Measurements from ENCODE around the gene SMC6. TPM values are rescaled to one million over a fixed set of nuclear protein-coding genes. Genes with fewer than 3 reads are reported as not detected.

The SMC6 gene
- total RNA-seq, 4 donors from 2014 or later: 14.1 to 30.8 (median 24.6) TPM

DNA sequence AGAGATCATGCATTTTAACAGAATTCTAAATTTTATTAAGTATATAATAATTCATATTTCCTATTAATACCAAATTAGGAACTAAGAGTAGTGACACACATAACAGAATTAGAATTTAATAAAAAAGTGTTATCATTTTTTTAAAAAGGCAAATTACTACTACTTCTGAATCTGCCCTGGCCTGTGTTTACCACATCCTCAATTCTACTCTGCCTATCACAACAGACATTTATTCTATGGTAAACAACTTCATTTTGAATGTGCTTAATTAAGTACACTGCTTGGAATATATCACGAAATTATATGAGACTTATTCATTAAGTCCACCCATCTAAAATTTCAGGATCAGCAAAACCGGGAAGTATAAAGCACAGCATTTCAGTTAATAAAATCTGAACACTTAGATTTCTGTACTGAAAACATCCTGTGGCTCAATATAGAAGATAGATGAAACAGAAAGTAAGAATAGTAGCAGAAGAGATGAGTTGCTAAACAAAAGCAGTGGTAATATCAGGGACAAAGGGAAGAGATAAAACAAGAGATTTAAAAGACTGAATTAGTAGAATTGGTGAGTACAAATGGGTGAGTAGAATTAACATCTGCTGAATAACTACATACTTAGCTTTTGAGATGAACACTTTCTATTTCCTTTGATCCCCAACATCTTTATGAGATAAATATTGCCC, 3.7 kb downstream of the SMC6 start:
- WGBS, 2 donors: 81 to 82% methylated on average over 2 of the region's 2 CpGs
- H3K4me1 ChIP-seq: peaks cover 4 to 21% (median 12%) of the 10 kb centered on the region in 4 donors
- TF ChIP-seq EP300 (IDR thresholded peaks at IDR 0.05) (no peak), POLR2A (IDR thresholded peaks at IDR 0.05) (no peak)
- TF ChIP-seq, protein P1, sequence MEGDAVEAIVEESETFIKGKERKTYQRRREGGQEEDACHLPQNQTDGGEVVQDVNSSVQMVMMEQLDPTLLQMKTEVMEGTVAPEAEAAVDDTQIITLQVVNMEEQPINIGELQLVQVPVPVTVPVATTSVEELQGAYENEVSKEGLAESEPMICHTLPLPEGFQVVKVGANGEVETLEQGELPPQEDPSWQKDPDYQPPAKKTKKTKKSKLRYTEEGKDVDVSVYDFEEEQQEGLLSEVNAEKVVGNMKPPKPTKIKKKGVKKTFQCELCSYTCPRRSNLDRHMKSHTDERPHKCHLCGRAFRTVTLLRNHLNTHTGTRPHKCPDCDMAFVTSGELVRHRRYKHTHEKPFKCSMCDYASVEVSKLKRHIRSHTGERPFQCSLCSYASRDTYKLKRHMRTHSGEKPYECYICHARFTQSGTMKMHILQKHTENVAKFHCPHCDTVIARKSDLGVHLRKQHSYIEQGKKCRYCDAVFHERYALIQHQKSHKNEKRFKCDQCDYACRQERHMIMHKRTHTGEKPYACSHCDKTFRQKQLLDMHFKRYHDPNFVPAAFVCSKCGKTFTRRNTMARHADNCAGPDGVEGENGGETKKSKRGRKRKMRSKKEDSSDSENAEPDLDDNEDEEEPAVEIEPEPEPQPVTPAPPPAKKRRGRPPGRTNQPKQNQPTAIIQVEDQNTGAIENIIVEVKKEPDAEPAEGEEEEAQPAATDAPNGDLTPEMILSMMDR (IDR thresholded peaks at IDR 0.05): no peak
- no peak for DNase-seq (ENCODE audit: low spot score in 2 of 2)
- H3K4me3 ChIP-seq: no peak overlapping the region
- no peaks in the 10 kb centered on the region for H3K9me3 ChIP-seq
- H3K27ac ChIP-seq: no peak overlapping the region
- H3K27me3 ChIP-seq: no peaks in the 10 kb centered on the region
- H3K36me3 ChIP-seq: no peaks in the 10 kb centered on the region

DNA sequence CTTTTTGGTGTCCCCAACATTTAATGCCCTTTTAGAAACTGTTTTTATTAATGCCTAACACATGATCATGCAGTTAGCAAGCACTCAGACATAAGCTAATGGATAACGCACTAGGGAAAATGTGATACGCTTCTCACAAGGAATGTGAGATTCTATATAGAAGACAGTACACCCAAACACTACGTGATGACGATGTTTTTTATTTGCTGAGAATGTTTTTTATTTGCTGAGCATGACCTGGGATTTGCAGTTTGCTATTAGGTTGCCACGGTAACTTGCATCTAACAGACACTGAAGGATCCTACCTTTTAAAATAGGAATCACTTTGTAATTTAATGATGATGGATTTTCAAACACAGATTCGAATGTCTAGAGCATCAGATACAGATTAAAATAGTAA, 4.9 kb downstream of the SMC6 start:
- no peak for TF ChIP-seq POLR2A (IDR thresholded peaks at IDR 0.05)
- TF ChIP-seq, protein P1 (IDR thresholded peaks at IDR 0.05): no peak
- TF ChIP-seq EP300 (IDR thresholded peaks at IDR 0.05): no peak
- 84 to 87% methylated on average over 6 of the region's 6 CpGs for WGBS, 2 donors

DNA sequence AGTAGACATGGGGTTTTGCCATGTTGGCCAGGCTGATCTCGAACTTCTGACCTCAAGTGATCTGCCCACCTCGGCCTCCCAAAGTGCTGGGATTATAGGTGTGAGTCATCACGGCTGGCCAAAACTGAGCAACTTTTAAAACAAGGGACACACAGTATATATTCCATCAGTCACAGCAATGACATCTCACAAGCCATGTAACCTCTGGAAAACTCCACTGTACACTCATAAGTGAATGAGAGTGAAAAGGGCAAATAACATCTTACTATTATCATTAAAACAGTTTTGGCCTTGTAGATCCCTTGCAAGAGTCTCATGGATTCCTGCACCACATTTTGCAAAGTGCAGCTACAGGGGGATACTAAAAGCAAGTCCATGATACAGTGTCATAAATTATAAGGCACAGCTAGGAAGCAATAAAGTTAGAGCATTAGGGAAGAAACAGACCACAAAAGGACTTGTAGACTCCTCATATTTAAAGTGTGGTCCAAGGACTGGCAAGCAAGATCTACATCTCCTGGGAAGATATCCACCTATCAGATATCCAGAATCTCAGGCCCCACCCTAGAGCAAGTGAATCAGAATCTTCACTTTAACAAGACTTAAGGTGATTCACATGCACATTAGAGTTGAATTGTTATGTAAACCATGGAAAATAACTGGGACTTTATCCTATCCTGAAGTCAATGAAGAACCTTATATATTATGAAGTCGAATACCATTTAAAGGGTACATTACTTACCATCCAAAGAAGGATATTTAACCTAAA, 5.7 kb downstream of the SMC6 start:
- no peak for DNase-seq (ENCODE audit: low spot score in 2 of 2)
- no peak for TF ChIP-seq POLR2A (IDR thresholded peaks at IDR 0.05)
- Histone ChIP-seq H3K4me3 (no peak overlapping the region), H3K27me3 (no peaks in the 10 kb centered on the region), H3K9me3 (no peaks in the 10 kb centered on the region), H3K36me3 (no peaks in the 10 kb centered on the region), H3K4me1 (peaks cover 3 to 11% (median 5%) of the 10 kb centered on the region in 4 donors), H3K27ac (no peak overlapping the region)
- WGBS, 2 donors: 83 to 85% methylated on average over 4 of the region's 4 CpGs

More for the DNA sequence above, 4.9 kb downstream of the SMC6 start:
- DNase-seq (ENCODE audit: low spot score in 2 of 2): no peak
- no peaks in the 10 kb centered on the region for H3K36me3 ChIP-seq
- H3K4me3 ChIP-seq: no peak overlapping the region
- peaks cover 3 to 13% (median 5%) of the 10 kb centered on the region in 4 donors for H3K4me1 ChIP-seq
- H3K27ac ChIP-seq: no peak overlapping the region
- H3K9me3 ChIP-seq: no peaks in the 10 kb centered on the region
- H3K27me3 ChIP-seq: no peaks in the 10 kb centered on the region

DNA sequence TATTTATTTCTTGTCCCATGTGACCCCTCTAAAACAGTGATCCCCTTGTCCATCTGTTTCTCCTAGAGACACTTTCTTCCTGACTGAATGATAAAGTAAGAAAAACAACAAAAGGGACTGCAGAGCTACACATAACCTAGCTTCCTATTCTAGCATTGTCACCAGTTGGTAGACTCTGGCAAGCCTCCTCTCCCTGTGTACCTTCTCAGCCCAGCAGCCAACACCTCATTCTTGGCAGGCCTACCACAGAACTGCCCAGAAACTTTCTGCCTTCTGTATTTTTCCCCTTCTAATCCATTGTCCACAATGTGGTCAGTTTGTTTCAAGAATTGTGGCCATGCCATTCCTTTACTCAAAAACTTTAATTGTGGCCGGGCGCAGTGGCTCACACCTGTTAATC, 13.4 kb downstream of the SMC6 start:
- H3K36me3 ChIP-seq: peaks cover 0 to 55% (median 0%) of the 10 kb centered on the region in 3 donors
- no peaks in the 10 kb centered on the region for H3K27me3 ChIP-seq
- H3K4me1 ChIP-seq: no peaks in the 10 kb centered on the region
- no peaks in the 10 kb centered on the region for H3K9me3 ChIP-seq
- DNase-seq (ENCODE audit: low spot score in 2 of 2): no peak
- H3K4me3 ChIP-seq: no peak overlapping the region
- H3K27ac ChIP-seq: no peak overlapping the region
- WGBS, 2 donors: 96 to 98% methylated on average over 2 of the region's 2 CpGs
- TF ChIP-seq, protein P1 (IDR thresholded peaks at IDR 0.05): no peak
- no peak for TF ChIP-seq EP300 (IDR thresholded peaks at IDR 0.05)
- no peak for TF ChIP-seq POLR2A (IDR thresholded peaks at IDR 0.05)

DNA sequence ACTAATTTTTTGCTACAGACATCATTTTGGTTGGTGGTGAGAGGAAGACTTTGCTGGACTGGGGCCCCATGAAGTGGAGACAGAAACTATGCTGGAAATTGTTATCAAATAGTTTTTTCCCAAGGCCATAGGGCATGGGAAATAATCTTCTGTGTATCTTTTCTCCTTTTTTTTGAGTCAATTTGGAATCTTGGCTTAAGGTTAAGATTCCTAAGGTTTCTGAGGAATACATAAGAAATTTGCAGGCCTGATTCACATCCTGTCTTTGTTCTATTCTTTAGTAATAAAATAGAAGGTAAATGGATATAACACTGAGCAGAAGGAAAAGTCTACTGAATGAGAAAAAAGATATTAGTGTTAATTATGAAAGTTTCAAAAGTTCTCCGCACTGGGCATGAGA, 16.6 kb downstream of the SMC6 start:
- TF ChIP-seq, protein P1 (IDR thresholded peaks at IDR 0.05): no peak
- H3K27ac ChIP-seq: no peak overlapping the region
- 72 to 86% methylated on average over 1 of the region's 1 CpG for WGBS, 2 donors
- H3K4me3 ChIP-seq: no peak overlapping the region
- no peaks in the 10 kb centered on the region for H3K27me3 ChIP-seq
- no peaks in the 10 kb centered on the region for H3K9me3 ChIP-seq
- H3K4me1 ChIP-seq: no peaks in the 10 kb centered on the region
- no peak for DNase-seq (ENCODE audit: low spot score in 2 of 2)
- H3K36me3 ChIP-seq: peaks cover 0 to 79% (median 0%) of the 10 kb centered on the region in 3 donors
